ENCODE data around the gene HERPUD2.

HERPUD2 gene

GRCh38 chr7:35722054-35722849 lies 27.3 kb upstream of the HERPUD2 start:
- POLR2A ChIA-PET, result no interaction called here
- no peak overlapping the region for H3K27ac ChIP-seq (ENCODE audit: insufficient read depth in 1 of 2, low read depth in 1 of 2, low read length in 2 of 2, poor library complexity in 1 of 2, severe bottlenecking in 2 of 2)
- CTCF ChIA-PET, result interaction anchor here (1.2 kb wide), 1 partner anchor 12 kb away, joined by 4 read pairs; no protein-coding TSS in a partner anchor
- WGBS (ENCODE audit: insufficient coverage), result 79% methylated on average over 4 of the region's 7 CpGs
- no peak overlapping the region for H3K4me3 ChIP-seq (ENCODE audit: control insufficient read depth in 1 of 7, extremely low read depth in 1 of 7, insufficient read depth in 4 of 7, low read depth in 2 of 7, low read length in 6 of 7)
- H3K9me3 ChIP-seq (ENCODE audit: control extremely low read depth in 1 of 5, control insufficient read depth in 4 of 5, insufficient read depth in 2 of 5, low read depth in 1 of 5, low read length in 4 of 5), result no peaks in the 10 kb centered on the region
- H3K4me1 ChIP-seq (ENCODE audit: control extremely low read depth in 1 of 4, control insufficient read depth in 4 of 4, insufficient read depth in 4 of 4, low read length in 3 of 4), result peaks cover 0 to 10% (median under 1%) of the 10 kb centered on the region in 4 experiments
- H3K36me3 ChIP-seq (ENCODE audit: control insufficient read depth in 4 of 4, insufficient read depth in 4 of 4, low read length in 3 of 4), result no peaks in the 10 kb centered on the region
- peak in 2 of 3 donors; percentile 13 to 32 for DNase-seq
- no peaks in the 10 kb centered on the region for H3K27me3 ChIP-seq (replicated peaks in 2 of 5; ENCODE audit: control insufficient read depth in 4 of 5, insufficient read depth in 5 of 5, low read length in 4 of 5)

GRCh38 chr7:35721288-35721687 lies 26.4 kb upstream of the HERPUD2 start:
- no peak overlapping the region for H3K27ac ChIP-seq (ENCODE audit: insufficient read depth in 1 of 2, low read depth in 1 of 2, low read length in 2 of 2, poor library complexity in 1 of 2, severe bottlenecking in 2 of 2)
- no peaks in the 10 kb centered on the region for H3K36me3 ChIP-seq (ENCODE audit: control insufficient read depth in 4 of 4, insufficient read depth in 4 of 4, low read length in 3 of 4)
- H3K27me3 ChIP-seq (replicated peaks in 2 of 5; ENCODE audit: control insufficient read depth in 4 of 5, insufficient read depth in 5 of 5, low read length in 4 of 5), result no peaks in the 10 kb centered on the region
- ChIA-PET POLR2A (no interaction called here), CTCF (no interaction called here)
- no peak for DNase-seq
- WGBS (ENCODE audit: insufficient coverage), result 100% methylated on average over 1 of the region's 2 CpGs
- no peaks in the 10 kb centered on the region for H3K9me3 ChIP-seq (ENCODE audit: control extremely low read depth in 1 of 5, control insufficient read depth in 4 of 5, insufficient read depth in 2 of 5, low read depth in 1 of 5, low read length in 4 of 5)
- peaks cover 0 to 10% (median under 1%) of the 10 kb centered on the region in 4 experiments for H3K4me1 ChIP-seq (ENCODE audit: control extremely low read depth in 1 of 4, control insufficient read depth in 4 of 4, insufficient read depth in 4 of 4, low read length in 3 of 4)
- H3K4me3 ChIP-seq (ENCODE audit: control insufficient read depth in 1 of 7, extremely low read depth in 1 of 7, insufficient read depth in 4 of 7, low read depth in 2 of 7, low read length in 6 of 7), result no peak overlapping the region

GRCh38 chr7:35720849-35721248 lies 25.9 kb upstream of the HERPUD2 start:
- Histone ChIP-seq H3K4me1 (ENCODE audit: control extremely low read depth in 1 of 4, control insufficient read depth in 4 of 4, insufficient read depth in 4 of 4, low read length in 3 of 4) (peaks cover 0 to 10% (median under 1%) of the 10 kb centered on the region in 4 experiments), H3K4me3 (ENCODE audit: control insufficient read depth in 1 of 7, extremely low read depth in 1 of 7, insufficient read depth in 4 of 7, low read depth in 2 of 7, low read length in 6 of 7) (no peak overlapping the region), H3K9me3 (ENCODE audit: control extremely low read depth in 1 of 5, control insufficient read depth in 4 of 5, insufficient read depth in 2 of 5, low read depth in 1 of 5, low read length in 4 of 5) (no peaks in the 10 kb centered on the region), H3K36me3 (ENCODE audit: control insufficient read depth in 4 of 4, insufficient read depth in 4 of 4, low read length in 3 of 4) (no peaks in the 10 kb centered on the region), H3K27me3 (replicated peaks in 2 of 5; ENCODE audit: control insufficient read depth in 4 of 5, insufficient read depth in 5 of 5, low read length in 4 of 5) (no peaks in the 10 kb centered on the region), H3K27ac (ENCODE audit: insufficient read depth in 1 of 2, low read depth in 1 of 2, low read length in 2 of 2, poor library complexity in 1 of 2, severe bottlenecking in 2 of 2) (no peak overlapping the region)
- ChIA-PET POLR2A (no interaction called here), CTCF (interaction anchor here (1.0 kb wide), 1 partner anchor 11 kb away, joined by 3 read pairs; no protein-coding TSS in a partner anchor)
- no peak for DNase-seq

GRCh38 chr7:35720032-35720431 lies 25.1 kb upstream of the HERPUD2 start:
- DNase-seq, result no peak
- Histone ChIP-seq H3K36me3 (ENCODE audit: control insufficient read depth in 4 of 4, insufficient read depth in 4 of 4, low read length in 3 of 4) (no peaks in the 10 kb centered on the region), H3K27ac (ENCODE audit: insufficient read depth in 1 of 2, low read depth in 1 of 2, low read length in 2 of 2, poor library complexity in 1 of 2, severe bottlenecking in 2 of 2) (no peak overlapping the region), H3K4me3 (ENCODE audit: control insufficient read depth in 1 of 7, extremely low read depth in 1 of 7, insufficient read depth in 4 of 7, low read depth in 2 of 7, low read length in 6 of 7) (no peak overlapping the region), H3K27me3 (replicated peaks in 2 of 5; ENCODE audit: control insufficient read depth in 4 of 5, insufficient read depth in 5 of 5, low read length in 4 of 5) (no peaks in the 10 kb centered on the region), H3K4me1 (ENCODE audit: control extremely low read depth in 1 of 4, control insufficient read depth in 4 of 4, insufficient read depth in 4 of 4, low read length in 3 of 4) (peaks cover 0 to 10% (median under 1%) of the 10 kb centered on the region in 4 experiments), H3K9me3 (ENCODE audit: control extremely low read depth in 1 of 5, control insufficient read depth in 4 of 5, insufficient read depth in 2 of 5, low read depth in 1 of 5, low read length in 4 of 5) (no peaks in the 10 kb centered on the region)
- 89% methylated on average over 1 of the region's 1 CpG for WGBS (ENCODE audit: insufficient coverage)
- ChIA-PET CTCF (interaction anchor here (1.0 kb wide), 1 partner anchor 10 kb away, joined by 3 read pairs; no protein-coding TSS in a partner anchor), POLR2A (no interaction called here)

GRCh38 chr7:35718047-35718446 lies 23.1 kb upstream of the HERPUD2 start:
- peaks cover 0 to 10% (median under 1%) of the 10 kb centered on the region in 4 experiments for H3K4me1 ChIP-seq (ENCODE audit: control extremely low read depth in 1 of 4, control insufficient read depth in 4 of 4, insufficient read depth in 4 of 4, low read length in 3 of 4)
- no peaks in the 10 kb centered on the region for H3K9me3 ChIP-seq (ENCODE audit: control extremely low read depth in 1 of 5, control insufficient read depth in 4 of 5, insufficient read depth in 2 of 5, low read depth in 1 of 5, low read length in 4 of 5)
- no peak overlapping the region for H3K27ac ChIP-seq (ENCODE audit: insufficient read depth in 1 of 2, low read depth in 1 of 2, low read length in 2 of 2, poor library complexity in 1 of 2, severe bottlenecking in 2 of 2)
- 83% methylated on average over 1 of the region's 1 CpG for WGBS (ENCODE audit: insufficient coverage)
- H3K36me3 ChIP-seq (ENCODE audit: control insufficient read depth in 4 of 4, insufficient read depth in 4 of 4, low read length in 3 of 4), result no peaks in the 10 kb centered on the region
- ChIA-PET CTCF (no interaction called here), POLR2A (no interaction called here)
- no peak for DNase-seq
- H3K4me3 ChIP-seq (ENCODE audit: control insufficient read depth in 1 of 7, extremely low read depth in 1 of 7, insufficient read depth in 4 of 7, low read depth in 2 of 7, low read length in 6 of 7), result no peak overlapping the region
- H3K27me3 ChIP-seq (replicated peaks in 2 of 5; ENCODE audit: control insufficient read depth in 4 of 5, insufficient read depth in 5 of 5, low read length in 4 of 5), result no peaks in the 10 kb centered on the region

GRCh38 chr7:35717516-35717915 lies 22.6 kb upstream of the HERPUD2 start:
- peaks cover 0 to 8% (median under 1%) of the 10 kb centered on the region in 4 experiments for H3K4me1 ChIP-seq (ENCODE audit: control extremely low read depth in 1 of 4, control insufficient read depth in 4 of 4, insufficient read depth in 4 of 4, low read length in 3 of 4)
- DNase-seq, result no peak
- ChIA-PET POLR2A (no interaction called here), CTCF (no interaction called here)
- H3K27me3 ChIP-seq (replicated peaks in 2 of 5; ENCODE audit: control insufficient read depth in 4 of 5, insufficient read depth in 5 of 5, low read length in 4 of 5), result no peaks in the 10 kb centered on the region
- WGBS (ENCODE audit: insufficient coverage), result 80% methylated on average over 1 of the region's 6 CpGs
- H3K27ac ChIP-seq (ENCODE audit: insufficient read depth in 1 of 2, low read depth in 1 of 2, low read length in 2 of 2, poor library complexity in 1 of 2, severe bottlenecking in 2 of 2), result no peak overlapping the region
- H3K36me3 ChIP-seq (ENCODE audit: control insufficient read depth in 4 of 4, insufficient read depth in 4 of 4, low read length in 3 of 4), result no peaks in the 10 kb centered on the region
- H3K9me3 ChIP-seq (ENCODE audit: control extremely low read depth in 1 of 5, control insufficient read depth in 4 of 5, insufficient read depth in 2 of 5, low read depth in 1 of 5, low read length in 4 of 5), result no peaks in the 10 kb centered on the region
- no peak overlapping the region for H3K4me3 ChIP-seq (ENCODE audit: control insufficient read depth in 1 of 7, extremely low read depth in 1 of 7, insufficient read depth in 4 of 7, low read depth in 2 of 7, low read length in 6 of 7)

- no peak overlapping the region for H3K27ac ChIP-seq (ENCODE audit: insufficient read depth in 1 of 2, low read depth in 1 of 2, low read length in 2 of 2, poor library complexity in 1 of 2, severe bottlenecking in 2 of 2)
- POLR2A ChIA-PET, result no interaction called here
- no peak for DNase-seq
Observed at GRCh38 chr7:35717013-35717412, 22.1 kb upstream of the HERPUD2 start.

More at GRCh38 chr7:35717013-35717412, 22.1 kb upstream of the HERPUD2 start:
- no CpG with 5 or more reads among the region's 1 CpG for WGBS (ENCODE audit: insufficient coverage)
- Histone ChIP-seq H3K9me3 (ENCODE audit: control extremely low read depth in 1 of 5, control insufficient read depth in 4 of 5, insufficient read depth in 2 of 5, low read depth in 1 of 5, low read length in 4 of 5) (no peaks in the 10 kb centered on the region), H3K4me1 (ENCODE audit: control extremely low read depth in 1 of 4, control insufficient read depth in 4 of 4, insufficient read depth in 4 of 4, low read length in 3 of 4) (peaks cover 0 to 3% (median 0%) of the 10 kb centered on the region in 4 experiments), H3K36me3 (ENCODE audit: control insufficient read depth in 4 of 4, insufficient read depth in 4 of 4, low read length in 3 of 4) (no peaks in the 10 kb centered on the region), H3K27me3 (replicated peaks in 2 of 5; ENCODE audit: control insufficient read depth in 4 of 5, insufficient read depth in 5 of 5, low read length in 4 of 5) (no peaks in the 10 kb centered on the region), H3K4me3 (ENCODE audit: control insufficient read depth in 1 of 7, extremely low read depth in 1 of 7, insufficient read depth in 4 of 7, low read depth in 2 of 7, low read length in 6 of 7) (no peak overlapping the region)
- CTCF ChIA-PET, result no interaction called here

Measured in common myeloid progenitor, CD34-positive (primary cell).